Measurements from ENCODE around the gene PDPN. TPM values are rescaled to one million over a fixed set of nuclear protein-coding genes. Genes with fewer than 3 reads are reported as not detected.

The PDPN gene
- total and polyA plus RNA-seq, 2 of the 13 experiments (the other 11 are each of a cell fraction or from before 2014, with no cell fraction given) = not detected

DNA sequence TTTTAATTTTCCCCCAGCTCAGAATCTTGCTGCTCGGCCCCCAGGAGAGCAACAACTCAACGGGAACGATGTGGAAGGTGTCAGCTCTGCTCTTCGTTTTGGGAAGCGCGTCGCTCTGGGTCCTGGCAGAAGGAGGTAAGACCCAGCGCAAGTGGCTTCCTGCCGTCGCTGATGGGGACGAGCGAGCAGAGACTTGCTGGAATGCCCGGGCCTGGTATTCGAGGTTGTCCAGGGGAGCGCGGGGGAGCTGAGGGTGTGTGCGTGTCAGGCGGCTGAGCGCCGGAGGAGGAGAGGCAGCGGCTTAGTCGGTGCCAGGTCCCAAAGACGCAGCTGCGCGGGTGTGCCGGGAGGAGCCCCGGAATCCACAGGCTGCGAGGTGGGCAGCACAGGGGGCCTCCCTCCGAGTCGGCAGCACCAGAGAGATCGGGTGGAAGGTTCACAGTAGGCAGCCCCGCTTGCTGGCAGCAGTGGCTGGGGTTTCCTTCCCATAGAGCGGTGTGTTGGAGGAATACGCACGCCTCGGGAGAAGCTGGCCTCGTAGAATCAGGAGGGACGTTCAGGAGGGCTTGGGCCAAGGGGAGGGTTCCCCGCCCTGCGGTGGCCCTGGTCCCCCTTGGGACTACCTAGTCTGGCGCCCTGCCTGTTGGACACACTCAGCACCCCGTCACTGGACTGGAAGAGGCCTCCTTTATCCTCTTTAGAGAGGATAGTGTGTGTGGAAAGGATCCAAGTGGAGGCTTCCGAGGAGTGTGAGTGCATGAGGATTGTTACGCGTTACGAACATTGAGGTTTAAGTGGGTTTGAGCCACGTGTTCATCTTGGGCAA lies 547 bp downstream of the PDPN start:
- intact Hi-C loops (cut with micrococcal nuclease; ENCODE audit: unreplicated experiment) = no loop called here
- DNase-seq (ENCODE audit: low spot score) (no peak), FAIRE-seq (no peak), ATAC-seq (no peak)
- no TSS peak for BruUV-seq (replicated peaks)
- ChIA-PET CTCF (ENCODE audit: low intra/inter-chr PET ratio, low total read pairs) (no interaction called here), POLR2A (no interaction called here)
- H3K27ac ChIP-seq (ENCODE audit: extremely low read length, insufficient read depth, low read length) = no peak overlapping the region
- H3K4me3 ChIP-seq (replicated peaks in 1 of 3; ENCODE audit: insufficient read depth in 1 of 3, low read depth in 2 of 3, low read length in 3 of 3) = no peak overlapping the region
- no peak overlapping the region for H3K9ac ChIP-seq (ENCODE audit: insufficient read depth, low read depth, low read length)
- peaks cover 3 to 74% of the 10 kb centered on the region in 2 experiments; a peak in 3 of 5 replicates for H3K27me3 ChIP-seq (ENCODE audit: control insufficient read depth in 1 of 2, insufficient read depth in 2 of 2, low read length in 2 of 2)
- H3K79me2 ChIP-seq (ENCODE audit: insufficient read depth, low read length) = no peaks in the 10 kb centered on the region
- no peak overlapping the region for H3K4me2 ChIP-seq (ENCODE audit: low read depth, low read length)
- H2AFZ ChIP-seq (ENCODE audit: low read length) = no peak overlapping the region
- H3K9me3 ChIP-seq (ENCODE audit: low read length) = no peaks in the 10 kb centered on the region
- WGBS (ENCODE audit: low lambda C conversion rate) = 42% methylated on average over 22 of the region's 47 CpGs
- H3K36me3 ChIP-seq (replicated peaks in 1 of 2; ENCODE audit: control insufficient read depth in 1 of 2, insufficient read depth in 2 of 2, low read length in 2 of 2) = no peaks in the 10 kb centered on the region
- no peaks in the 10 kb centered on the region for H3K4me1 ChIP-seq (ENCODE audit: insufficient read depth, low read length)
- 0 out of 2 replicates have a peak, but pooled peaks cover 4% of the 10 kb centered on the region for H4K20me1 ChIP-seq (ENCODE audit: insufficient read depth, low read length)
- in situ Hi-C loops (cut with HindIII; ENCODE audit: extremely low pct_ligation_motif_present, low pct_unique_long_range_greater_than_20kb) = no loop called here
- no peak for TF ChIP-seq SRSF4 (IDR thresholded peaks at IDR 0.05; ENCODE audit: low read depth, low read length, poor library complexity, severe bottlenecking)
- TF ChIP-seq RARA (CRISPR knock-in tag; IDR thresholded peaks at IDR 0.05) = no peak
- TF ChIP-seq MTA3 (CRISPR knock-in tag; IDR thresholded peaks at IDR 0.05) = no peak
- TF ChIP-seq, protein P1, sequence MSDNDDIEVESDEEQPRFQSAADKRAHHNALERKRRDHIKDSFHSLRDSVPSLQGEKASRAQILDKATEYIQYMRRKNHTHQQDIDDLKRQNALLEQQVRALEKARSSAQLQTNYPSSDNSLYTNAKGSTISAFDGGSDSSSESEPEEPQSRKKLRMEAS (IDR thresholded peaks at IDR 0.05) = no peak
- no peak for TF ChIP-seq RXRB (CRISPR knock-in tag; IDR thresholded peaks at IDR 0.05; ENCODE audit: borderline replicate concordance)
- no peak for TF ChIP-seq MBD4 (IDR thresholded peaks at IDR 0.05; ENCODE audit: borderline replicate concordance, low read length)
- TF ChIP-seq NR1H2 (CRISPR knock-in tag; IDR thresholded peaks at IDR 0.05; ENCODE audit: borderline replicate concordance, low read depth) = no peak
- no peak for TF ChIP-seq CENPT (CRISPR knock-in tag; IDR thresholded peaks at IDR 0.05; ENCODE audit: low read depth)
- TF ChIP-seq ESRRA (CRISPR knock-in tag; IDR thresholded peaks at IDR 0.05; ENCODE audit: low read depth) = no peak
- TF ChIP-seq, protein P2, sequence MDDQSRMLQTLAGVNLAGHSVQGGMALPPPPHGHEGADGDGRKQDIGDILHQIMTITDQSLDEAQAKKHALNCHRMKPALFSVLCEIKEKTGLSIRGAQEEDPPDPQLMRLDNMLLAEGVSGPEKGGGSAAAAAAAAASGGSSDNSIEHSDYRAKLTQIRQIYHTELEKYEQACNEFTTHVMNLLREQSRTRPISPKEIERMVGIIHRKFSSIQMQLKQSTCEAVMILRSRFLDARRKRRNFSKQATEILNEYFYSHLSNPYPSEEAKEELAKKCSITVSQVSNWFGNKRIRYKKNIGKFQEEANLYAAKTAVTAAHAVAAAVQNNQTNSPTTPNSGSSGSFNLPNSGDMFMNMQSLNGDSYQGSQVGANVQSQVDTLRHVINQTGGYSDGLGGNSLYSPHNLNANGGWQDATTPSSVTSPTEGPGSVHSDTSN (CRISPR knock-in tag; IDR thresholded peaks at IDR 0.05; ENCODE audit: borderline replicate concordance) = no peak
- no peak for TF ChIP-seq ZNF547 (CRISPR knock-in tag; IDR thresholded peaks at IDR 0.05)
- TF ChIP-seq, protein P3, sequence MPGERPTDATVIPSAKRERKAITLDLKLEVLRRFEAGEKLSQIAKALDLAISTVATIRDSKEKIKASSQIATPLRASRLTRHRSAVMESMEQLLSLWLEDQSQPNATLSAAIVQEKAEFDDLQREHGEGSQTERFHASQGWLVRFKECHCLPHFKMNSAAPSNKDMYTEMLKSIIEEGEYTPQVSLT (CRISPR knock-in tag; IDR thresholded peaks at IDR 0.05; ENCODE audit: borderline replicate concordance, low read depth) = no peak
- TF ChIP-seq, protein P4, sequence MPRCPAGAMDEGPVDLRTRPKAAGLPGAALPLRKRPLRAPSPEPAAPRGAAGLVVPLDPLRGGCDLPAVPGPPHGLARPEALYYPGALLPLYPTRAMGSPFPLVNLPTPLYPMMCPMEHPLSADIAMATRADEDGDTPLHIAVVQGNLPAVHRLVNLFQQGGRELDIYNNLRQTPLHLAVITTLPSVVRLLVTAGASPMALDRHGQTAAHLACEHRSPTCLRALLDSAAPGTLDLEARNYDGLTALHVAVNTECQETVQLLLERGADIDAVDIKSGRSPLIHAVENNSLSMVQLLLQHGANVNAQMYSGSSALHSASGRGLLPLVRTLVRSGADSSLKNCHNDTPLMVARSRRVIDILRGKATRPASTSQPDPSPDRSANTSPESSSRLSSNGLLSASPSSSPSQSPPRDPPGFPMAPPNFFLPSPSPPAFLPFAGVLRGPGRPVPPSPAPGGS (CRISPR knock-in tag; IDR thresholded peaks at IDR 0.05) = no peak
- no peak for TF ChIP-seq ZNF251 (CRISPR knock-in tag; IDR thresholded peaks at IDR 0.05)
- TF ChIP-seq TP53 (CRISPR knock-in tag; conservative IDR thresholded peaks at IDR 0.05) = no peak
- no peak for TF ChIP-seq ZSCAN22 (CRISPR knock-in tag; IDR thresholded peaks at IDR 0.05)
- TF ChIP-seq KDM2A (CRISPR knock-in tag; IDR thresholded peaks at IDR 0.05; ENCODE audit: borderline replicate concordance, low read depth) = no peak
- no peak for TF ChIP-seq RFX3 (CRISPR knock-in tag; IDR thresholded peaks at IDR 0.05)
- TF ChIP-seq FOXJ3 (CRISPR knock-in tag; IDR thresholded peaks at IDR 0.05; ENCODE audit: borderline replicate concordance) = no peak
